A673 (cell line): ENCODE results near the gene LAMA3. TPM values are rescaled to one million over a fixed set of nuclear protein-coding genes. Genes with fewer than 3 reads are reported as not detected.

Experiments
- BruUV-seq: library from RNA; stranded (reverse); fragments of 400-500 nt; replicated peaks from 2 replicates; lab custom pipeline; 2021; lab: Mats Ljungman, UMichigan
- CTCF ChIA-PET: fragments of 300-600 bp; sonication (Branson Sonifier 250); formaldehyde crosslinking; loops from one replicate; lab custom pipeline; 2022; ENCODE audit warnings: antibody characterized with exemption; lab: Charles Lee
- POLR2A ChIA-PET: fragments of 300-600 bp; sonication (Branson Sonifier 250); formaldehyde crosslinking; loops from one replicate; lab custom pipeline; 2022; ENCODE audit warnings: antibody characterized with exemption; ENCODE audit not compliant: low non-redundant PET; lab: Charles Lee
- DNase-seq: peaks from one replicate; pipeline ENCODE4 v3.0.0-alpha.2; 2015; ENCODE audit warnings: low spot score
- H3K27ac ChIP-seq: fragments of 200-600 bp; sonication (generic); 2 replicates; pipeline ENCODE4 v1.5.1; 2016; ENCODE audit warnings: mixed run types, low read depth, mild to moderate bottlenecking, mixed read lengths, antibody characterized with exemption, low read length; ENCODE audit not compliant: poor library complexity, severe bottlenecking
- H3K27me3 ChIP-seq: fragments of 200-600 bp; sonication (generic); replicated peaks from 2 replicates; pipeline ENCODE4 v1.6.1; 2017; ENCODE audit warnings: mixed run types, low read depth, mild to moderate bottlenecking, mixed read lengths, antibody characterized with exemption, low read length; ENCODE audit not compliant: insufficient read depth, poor library complexity
- H3K36me3 ChIP-seq: fragments of 200-600 bp; sonication (generic); 2 replicates; pipeline ENCODE4 v1.6.1; 2016; ENCODE audit warnings: mixed run types, mild to moderate bottlenecking, mixed read lengths, antibody characterized with exemption, low read length; ENCODE audit not compliant: insufficient read depth, poor library complexity, severe bottlenecking
- H3K4me1 ChIP-seq: fragments of 200-600 bp; sonication (generic); 2 replicates; pipeline ENCODE4 v1.6.1; 2017; ENCODE audit warnings: mixed run types, mild to moderate bottlenecking, mixed read lengths, antibody characterized with exemption, low read length; ENCODE audit not compliant: insufficient read depth, poor library complexity, severe bottlenecking
- H3K4me3 ChIP-seq: fragments of 200-600 bp; sonication (generic); 2 replicates; pipeline ENCODE4 v1.5.1; 2016; ENCODE audit warnings: low read depth, mixed run types, mild to moderate bottlenecking, mixed read lengths, low read length; ENCODE audit not compliant: poor library complexity, severe bottlenecking
- H3K9me3 ChIP-seq: fragments of 200-600 bp; sonication (generic); 2 replicates; pipeline ENCODE4 v1.6.1; 2016; ENCODE audit warnings: mixed run types, low read depth, mild to moderate bottlenecking, mixed read lengths, antibody characterized with exemption, low read length; ENCODE audit not compliant: poor library complexity, severe bottlenecking
- EZH2 ChIP-seq: fragments of 200-600 bp; sonication (generic); IDR thresholded peaks from 2 replicates; pipeline ENCODE4 v1.6.1; 2017; ENCODE audit warnings: borderline replicate concordance, low read depth, mild to moderate bottlenecking, mixed read lengths, antibody characterized with exemption, low read length; ENCODE audit not compliant: poor library complexity, severe bottlenecking
- intact Hi-C: fragments of 100-400 bp; cut with micrococcal nuclease; formaldehyde crosslinking; loops from one replicate; pipeline ENCODE4 v1.10.0; 2022; ENCODE audit not compliant: unreplicated experiment
- total RNA-seq: library from RNA; stranded (reverse); gene quantifications from 2 replicates; pipeline ENCODE4 v1.2.3, GENCODE V29; 2021
- TF ChIP-seq, protein P1 (sequence below): fragments of 300-800, 200-600 bp; sonication (generic); conservative IDR thresholded peaks from 2 replicates; pipeline ENCODE4 v1.5.1; 2017; ENCODE audit warnings: low read depth, mild to moderate bottlenecking, antibody characterized with exemption, low read length, moderate library complexity, mixed read lengths

LAMA3 gene
- total RNA-seq, 1 experiment from 2014 or later, result 2.7 TPM

DNA sequence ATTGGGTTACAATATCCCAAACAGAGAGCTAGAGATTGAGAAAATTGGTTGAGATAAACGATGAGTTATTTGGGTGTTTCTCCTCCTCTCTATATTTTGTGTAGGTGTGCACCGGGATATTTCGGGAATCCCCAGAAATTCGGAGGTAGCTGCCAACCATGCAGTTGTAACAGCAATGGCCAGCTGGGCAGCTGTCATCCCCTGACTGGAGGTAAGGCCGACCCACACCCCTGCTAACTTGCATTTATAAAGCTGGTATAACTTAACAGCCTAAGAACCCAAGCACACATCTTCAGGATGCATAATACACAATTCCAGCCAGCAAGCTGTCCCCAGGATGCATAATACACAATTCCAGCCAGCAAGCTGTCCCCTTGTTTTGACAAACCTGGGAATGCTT is 200.7 kb downstream of the LAMA3 start:
- Histone ChIP-seq H3K36me3 (no peaks in the 10 kb centered on the region), H3K4me1 (no peaks in the 10 kb centered on the region), H3K27me3 (no peaks in the 10 kb centered on the region), H3K4me3 (no peak overlapping the region), H3K9me3 (no peaks in the 10 kb centered on the region), H3K27ac (no peak overlapping the region)
- BruUV-seq, result no TSS peak
- TF ChIP-seq, protein P1, sequence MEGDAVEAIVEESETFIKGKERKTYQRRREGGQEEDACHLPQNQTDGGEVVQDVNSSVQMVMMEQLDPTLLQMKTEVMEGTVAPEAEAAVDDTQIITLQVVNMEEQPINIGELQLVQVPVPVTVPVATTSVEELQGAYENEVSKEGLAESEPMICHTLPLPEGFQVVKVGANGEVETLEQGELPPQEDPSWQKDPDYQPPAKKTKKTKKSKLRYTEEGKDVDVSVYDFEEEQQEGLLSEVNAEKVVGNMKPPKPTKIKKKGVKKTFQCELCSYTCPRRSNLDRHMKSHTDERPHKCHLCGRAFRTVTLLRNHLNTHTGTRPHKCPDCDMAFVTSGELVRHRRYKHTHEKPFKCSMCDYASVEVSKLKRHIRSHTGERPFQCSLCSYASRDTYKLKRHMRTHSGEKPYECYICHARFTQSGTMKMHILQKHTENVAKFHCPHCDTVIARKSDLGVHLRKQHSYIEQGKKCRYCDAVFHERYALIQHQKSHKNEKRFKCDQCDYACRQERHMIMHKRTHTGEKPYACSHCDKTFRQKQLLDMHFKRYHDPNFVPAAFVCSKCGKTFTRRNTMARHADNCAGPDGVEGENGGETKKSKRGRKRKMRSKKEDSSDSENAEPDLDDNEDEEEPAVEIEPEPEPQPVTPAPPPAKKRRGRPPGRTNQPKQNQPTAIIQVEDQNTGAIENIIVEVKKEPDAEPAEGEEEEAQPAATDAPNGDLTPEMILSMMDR, result no peak
- TF ChIP-seq EZH2, result no peak
- intact Hi-C loops, result no loop called here
- ChIA-PET CTCF (no interaction called here), POLR2A (no interaction called here)
- no peak for DNase-seq

DNA sequence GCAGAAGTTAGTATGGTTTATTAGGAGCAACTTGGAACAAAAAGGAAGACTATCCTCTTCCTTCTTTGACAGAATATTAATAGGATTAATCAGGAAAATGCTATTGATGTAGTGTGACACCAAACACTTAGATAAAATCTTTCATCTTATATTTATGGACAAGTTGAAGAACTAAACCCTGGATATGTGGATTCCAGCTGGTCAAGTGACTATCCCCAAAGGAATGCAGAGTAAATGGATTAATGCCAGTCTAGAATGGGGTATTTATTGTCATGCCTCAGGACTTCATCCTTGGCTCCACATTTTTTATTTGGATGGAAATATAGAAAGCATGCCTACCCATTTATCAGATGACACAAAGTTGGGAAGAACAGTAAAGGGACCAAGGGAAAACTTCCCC is 201.3 kb downstream of the LAMA3 start:
- Histone ChIP-seq H3K4me3 (no peak overlapping the region), H3K4me1 (no peaks in the 10 kb centered on the region), H3K36me3 (no peaks in the 10 kb centered on the region), H3K27me3 (no peaks in the 10 kb centered on the region), H3K27ac (no peak overlapping the region), H3K9me3 (no peaks in the 10 kb centered on the region)
- DNase-seq, result peak; percentile 24
- intact Hi-C loops, result no loop called here
- ChIA-PET POLR2A (no interaction called here), CTCF (no interaction called here)
- no peak for TF ChIP-seq EZH2
- TF ChIP-seq, protein P1, result no peak
- no TSS peak for BruUV-seq

DNA sequence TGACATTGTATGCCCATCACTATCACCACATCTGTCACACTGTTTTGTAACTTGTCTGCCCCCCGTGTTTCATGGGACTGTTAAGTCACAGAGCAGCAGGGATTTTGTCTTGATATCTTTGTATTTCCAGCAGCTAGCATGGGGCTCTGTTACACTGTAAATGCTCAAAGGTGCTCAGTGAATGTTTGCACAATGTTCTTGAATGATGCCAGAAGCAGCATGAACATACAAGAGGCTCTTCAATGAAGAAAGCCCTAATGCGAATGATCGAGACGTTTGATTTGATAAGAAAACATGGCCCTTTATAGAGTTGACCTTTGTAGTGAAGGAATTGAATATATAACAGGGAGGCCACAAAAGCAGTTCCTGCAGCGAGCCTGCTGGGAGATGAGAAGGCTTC is 204.4 kb downstream of the LAMA3 start:
- no peaks in the 10 kb centered on the region for H3K9me3 ChIP-seq
- intact Hi-C loops, result no loop called here
- no peaks in the 10 kb centered on the region for H3K36me3 ChIP-seq
- TF ChIP-seq, protein P1, result no peak
- no peak for TF ChIP-seq EZH2
- no peaks in the 10 kb centered on the region for H3K4me1 ChIP-seq
- BruUV-seq, result no TSS peak
- H3K27ac ChIP-seq, result no peak overlapping the region
- no peak overlapping the region for H3K4me3 ChIP-seq
- no peaks in the 10 kb centered on the region for H3K27me3 ChIP-seq
- ChIA-PET POLR2A (no interaction called here), CTCF (no interaction called here)
- DNase-seq, result no peak
